Effector memory CD8-positive, alpha-beta T cell (primary cell): ENCODE data around the gene ERICH4.
"Not testable (repeated sequence)": the region's sequence is repeated elsewhere in the genome, so short reads cannot be mapped to it uniquely, and the experiment has no call there.

ENCODE experiments used
- ATAC-seq: fragments of 150-1000 bp; cut with Tn5 transposase; replicated peaks from 2 replicates; pipeline ENCODE4 v1.10.0; 2021; ENCODE audit warnings: mild to moderate bottlenecking, moderate library complexity
- DNase-seq, 3 experiments: peaks; one replicate each; pipeline ENCODE4 v3.0.0; 2021
- H3K27ac Mint-ChIP-seq, 2 donors: one replicate each; pipeline ENCODE4 v1.8.0; 2022; ENCODE audit warnings: mild to moderate bottlenecking in 2 of 2, mixed read lengths in 2 of 2, moderate library complexity in 2 of 2
- H3K27me3 Mint-ChIP-seq, 2 donors: one replicate each; pipeline ENCODE4 v1.8.0; 2022; ENCODE audit warnings: mixed read lengths in 2 of 2
- H3K36me3 Mint-ChIP-seq: one replicate; pipeline ENCODE4 v1.8.0; 2022; ENCODE audit warnings: mild to moderate bottlenecking, moderate library complexity, mixed read lengths; ENCODE audit not compliant: insufficient read depth
- H3K4me1 Mint-ChIP-seq, 2 donors: one replicate each; pipeline ENCODE4 v1.8.0; 2022; ENCODE audit warnings: low read depth in 2 of 2, mixed read lengths in 2 of 2
- H3K4me3 Mint-ChIP-seq, 2 donors: one replicate each; pipeline ENCODE4 v1.8.0; 2022; ENCODE audit warnings: mild to moderate bottlenecking in 2 of 2, mixed read lengths in 2 of 2, moderate library complexity in 2 of 2
- H3K9me3 Mint-ChIP-seq, 2 donors: one replicate each; pipeline ENCODE4 v1.8.0; 2022; ENCODE audit warnings: mixed read lengths in 2 of 2

ERICH4 gene

DNA sequence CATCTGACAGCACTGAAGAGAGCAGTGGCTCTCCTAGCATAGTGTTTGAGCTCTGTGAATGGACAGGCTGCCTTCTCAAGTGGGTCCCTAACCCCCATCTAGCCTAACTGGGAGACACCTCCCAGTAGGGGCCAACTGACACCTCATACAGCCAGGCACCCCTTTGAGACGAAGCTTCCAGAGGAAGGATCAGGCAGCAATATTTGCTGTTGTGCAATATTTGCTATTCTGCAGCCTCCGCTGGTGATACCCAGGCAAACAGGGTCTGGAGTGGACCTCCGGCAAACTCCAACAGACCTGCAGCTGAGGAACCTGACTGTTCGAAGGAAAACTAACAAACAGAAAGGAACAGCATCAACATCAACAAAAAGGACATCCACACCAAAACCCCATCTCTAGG, 44.0 kb downstream of the ERICH4 start:
- not testable (repeated sequence) for H3K4me3 Mint-ChIP-seq, DNase-seq, H3K4me1 Mint-ChIP-seq, H3K36me3 Mint-ChIP-seq, H3K9me3 Mint-ChIP-seq, ATAC-seq, H3K27ac Mint-ChIP-seq
- peaks cover 55 to 66% of the 10 kb centered on the region in 2 donors for H3K27me3 Mint-ChIP-seq

DNA sequence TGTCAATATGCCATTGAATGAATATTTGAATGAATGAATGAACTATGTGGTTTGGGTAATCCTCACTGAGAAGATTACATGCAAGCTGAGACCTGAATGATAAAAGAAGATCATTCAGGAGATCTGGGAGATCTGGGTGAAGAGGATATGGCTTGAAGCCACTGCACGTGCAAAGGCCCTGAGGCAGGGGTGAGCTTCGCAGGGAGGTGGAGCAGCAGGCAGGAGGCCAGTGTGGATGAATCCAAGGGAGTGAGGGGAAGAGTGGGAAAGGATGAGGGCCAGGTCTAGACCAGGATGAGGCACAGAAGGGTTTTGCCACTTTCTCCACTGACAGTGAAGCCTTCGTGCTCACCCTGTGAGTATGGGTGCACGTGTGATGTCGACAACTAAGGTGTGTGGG, 49.9 kb downstream of the ERICH4 start:
- no peak for ATAC-seq
- H3K4me1 Mint-ChIP-seq: no peaks in the 10 kb centered on the region
- H3K36me3 Mint-ChIP-seq: no peaks in the 10 kb centered on the region
- no peak overlapping the region for H3K27ac Mint-ChIP-seq
- H3K27me3 Mint-ChIP-seq: peaks cover 2 to 19% of the 10 kb centered on the region in 2 donors
- H3K9me3 Mint-ChIP-seq: no peaks in the 10 kb centered on the region
- DNase-seq: no peak
- no peak overlapping the region for H3K4me3 Mint-ChIP-seq
